Measurements from ENCODE around the gene TXNRD1. TPM values are rescaled to one million over a fixed set of nuclear protein-coding genes. Genes with fewer than 3 reads are reported as not detected.

Gene TXNRD1
- total RNA-seq, 2 donors from 2014 or later: 83.4 to 144 TPM

DNA sequence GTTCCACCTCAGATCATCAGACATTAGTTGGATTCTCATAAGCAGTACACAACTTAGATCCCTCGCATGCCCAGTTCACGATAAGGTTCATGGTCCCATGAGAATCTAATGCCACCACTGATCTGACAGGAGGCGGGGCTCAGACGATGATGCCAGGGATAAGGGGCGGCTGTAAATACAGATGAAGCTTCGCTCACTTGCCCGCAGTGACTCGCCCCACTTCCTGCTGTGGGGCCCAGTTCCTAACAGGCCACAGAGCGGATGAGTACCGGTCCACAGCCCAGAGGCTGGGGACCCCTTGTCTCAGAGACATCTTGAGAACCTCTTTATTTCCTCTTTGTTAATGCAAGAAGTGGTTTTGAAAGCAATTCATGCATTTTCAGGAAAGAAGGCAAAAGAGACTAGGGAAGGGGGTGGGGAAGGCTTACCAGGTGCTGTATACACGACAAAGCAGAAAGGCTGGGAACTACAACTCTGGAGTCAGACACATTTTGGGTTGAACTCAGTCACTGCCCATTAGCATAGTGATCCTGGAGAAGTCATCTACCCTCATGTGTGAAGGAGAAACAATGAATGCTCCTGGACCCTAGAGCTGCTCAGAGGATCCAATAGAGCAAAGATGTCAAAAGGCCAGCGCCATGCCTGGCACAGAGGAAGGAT lies 156.6 kb downstream of the TXNRD1 start:
- Mint-ChIP-seq H3K27ac (no peak overlapping the region), H3K36me3 (ENCODE audit: low read depth) (peaks cover 7% of the 10 kb centered on the region), H3K27me3 (ENCODE audit: insufficient read depth) (no peaks in the 10 kb centered on the region), H3K9me3 (peaks cover 19% of the 10 kb centered on the region), H3K4me1 (peaks cover 3% of the 10 kb centered on the region), H3K4me3 (no peak overlapping the region)
- TF ChIP-seq, protein P1, sequence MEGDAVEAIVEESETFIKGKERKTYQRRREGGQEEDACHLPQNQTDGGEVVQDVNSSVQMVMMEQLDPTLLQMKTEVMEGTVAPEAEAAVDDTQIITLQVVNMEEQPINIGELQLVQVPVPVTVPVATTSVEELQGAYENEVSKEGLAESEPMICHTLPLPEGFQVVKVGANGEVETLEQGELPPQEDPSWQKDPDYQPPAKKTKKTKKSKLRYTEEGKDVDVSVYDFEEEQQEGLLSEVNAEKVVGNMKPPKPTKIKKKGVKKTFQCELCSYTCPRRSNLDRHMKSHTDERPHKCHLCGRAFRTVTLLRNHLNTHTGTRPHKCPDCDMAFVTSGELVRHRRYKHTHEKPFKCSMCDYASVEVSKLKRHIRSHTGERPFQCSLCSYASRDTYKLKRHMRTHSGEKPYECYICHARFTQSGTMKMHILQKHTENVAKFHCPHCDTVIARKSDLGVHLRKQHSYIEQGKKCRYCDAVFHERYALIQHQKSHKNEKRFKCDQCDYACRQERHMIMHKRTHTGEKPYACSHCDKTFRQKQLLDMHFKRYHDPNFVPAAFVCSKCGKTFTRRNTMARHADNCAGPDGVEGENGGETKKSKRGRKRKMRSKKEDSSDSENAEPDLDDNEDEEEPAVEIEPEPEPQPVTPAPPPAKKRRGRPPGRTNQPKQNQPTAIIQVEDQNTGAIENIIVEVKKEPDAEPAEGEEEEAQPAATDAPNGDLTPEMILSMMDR (conservative IDR thresholded peaks at IDR 0.05): no peak
- H3K4me1 ChIP-seq (ENCODE audit: control insufficient read depth, insufficient read depth, low read length): no peaks in the 10 kb centered on the region
- H3K27me3 ChIP-seq (ENCODE audit: control insufficient read depth, insufficient read depth, low read length, poor library complexity, severe bottlenecking): no peaks in the 10 kb centered on the region
- no peak overlapping the region for H3K27ac ChIP-seq (ENCODE audit: low read depth, low read length)
- H3K4me3 ChIP-seq (ENCODE audit: low read length): no peak overlapping the region
- H3K36me3 ChIP-seq (ENCODE audit: control insufficient read depth, insufficient read depth, low read length): no peaks in the 10 kb centered on the region
- WGBS, 2 experiments (ENCODE audit: insufficient coverage in 1 of 2, insufficient read length in 1 of 2): 93 to 94% methylated on average over 10 to 12 of the region's 12 CpGs
- DNase-seq: peak; percentile 50
- no peak overlapping the region for H3K9ac ChIP-seq (ENCODE audit: extremely low read depth, low read length, poor library complexity, severe bottlenecking)
- peaks cover 13% of the 10 kb centered on the region for H3K9me3 ChIP-seq (ENCODE audit: control insufficient read depth, low read length)

DNA sequence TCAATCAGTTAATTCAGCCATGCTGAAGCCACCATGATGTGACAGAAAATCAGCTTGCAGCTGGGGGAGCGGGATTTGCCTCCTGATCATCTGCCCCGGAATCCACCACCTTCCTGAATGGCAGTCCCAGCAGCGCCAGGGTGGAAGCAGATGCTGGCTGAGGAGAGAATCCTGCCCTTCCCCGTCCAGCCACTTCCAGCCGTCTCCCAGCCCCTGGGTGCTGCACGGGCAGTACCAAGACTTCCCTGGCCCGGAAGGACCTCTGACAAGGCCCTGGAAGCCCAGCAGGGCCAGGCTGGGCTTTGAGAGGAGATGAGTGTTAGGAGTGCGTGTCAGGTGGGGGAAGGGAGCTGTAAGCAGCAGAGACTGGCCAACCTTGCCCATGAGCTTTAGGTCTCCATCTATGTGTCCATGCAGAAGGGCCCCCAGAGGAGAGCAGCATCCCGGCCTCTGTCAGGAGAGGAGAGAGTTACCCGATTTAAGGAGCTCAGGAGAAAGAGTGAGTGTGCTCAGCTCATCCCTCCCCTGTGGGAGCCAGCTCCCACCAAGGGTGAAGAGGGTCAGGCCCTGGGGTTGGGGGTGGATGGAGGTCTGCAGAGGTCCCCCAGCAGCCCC lies 157.2 kb downstream of the TXNRD1 start:
- no peaks in the 10 kb centered on the region for H3K27me3 ChIP-seq (ENCODE audit: control insufficient read depth, insufficient read depth, low read length, poor library complexity, severe bottlenecking)
- no peak overlapping the region for H3K27ac ChIP-seq (ENCODE audit: low read depth, low read length)
- TF ChIP-seq, protein P1 (conservative IDR thresholded peaks at IDR 0.05): no peak
- Mint-ChIP-seq H3K4me3 (no peak overlapping the region), H3K27me3 (ENCODE audit: insufficient read depth) (no peaks in the 10 kb centered on the region), H3K27ac (no peak overlapping the region), H3K9me3 (peaks cover 19% of the 10 kb centered on the region), H3K36me3 (ENCODE audit: low read depth) (peaks cover 7% of the 10 kb centered on the region), H3K4me1 (peaks cover 3% of the 10 kb centered on the region)
- H3K9me3 ChIP-seq (ENCODE audit: control insufficient read depth, low read length): peaks cover 13% of the 10 kb centered on the region
- WGBS, 2 experiments (ENCODE audit: insufficient coverage in 1 of 2, insufficient read length in 1 of 2): 90 to 100% methylated on average over 7 to 10 of the region's 10 CpGs
- no peaks in the 10 kb centered on the region for H3K4me1 ChIP-seq (ENCODE audit: control insufficient read depth, insufficient read depth, low read length)
- H3K9ac ChIP-seq (ENCODE audit: extremely low read depth, low read length, poor library complexity, severe bottlenecking): no peak overlapping the region
- peak; percentile 51 for DNase-seq
- H3K36me3 ChIP-seq (ENCODE audit: control insufficient read depth, insufficient read depth, low read length): no peaks in the 10 kb centered on the region
- H3K4me3 ChIP-seq (ENCODE audit: low read length): no peak overlapping the region

DNA sequence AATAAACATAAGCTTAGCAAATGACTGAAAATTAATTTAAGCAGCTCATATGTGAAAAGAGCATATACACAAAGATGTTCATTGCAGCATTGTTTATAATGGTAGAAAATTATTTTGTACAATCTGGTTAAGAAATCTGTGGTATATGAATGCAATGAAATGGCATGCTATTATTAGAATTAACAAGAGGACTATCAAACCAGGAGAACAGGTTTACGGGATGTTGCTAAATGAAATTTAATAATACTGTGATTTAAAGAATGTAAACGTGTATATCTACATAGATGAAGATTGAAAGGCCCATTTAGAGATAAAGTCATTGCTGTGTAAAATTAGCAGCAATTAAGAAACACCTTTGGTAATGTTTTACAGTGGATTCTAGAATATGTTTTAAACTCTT lies 158.5 kb downstream of the TXNRD1 start:
- no peaks in the 10 kb centered on the region for H3K36me3 ChIP-seq (ENCODE audit: control insufficient read depth, insufficient read depth, low read length)
- H3K4me1 Mint-ChIP-seq: peaks cover 3% of the 10 kb centered on the region
- H3K4me3 Mint-ChIP-seq: no peak overlapping the region
- TF ChIP-seq, protein P1 (conservative IDR thresholded peaks at IDR 0.05): no peak
- H3K27me3 ChIP-seq (ENCODE audit: control insufficient read depth, insufficient read depth, low read length, poor library complexity, severe bottlenecking): no peaks in the 10 kb centered on the region
- peaks cover 6% of the 10 kb centered on the region for H3K36me3 Mint-ChIP-seq (ENCODE audit: low read depth)
- no peaks in the 10 kb centered on the region for H3K4me1 ChIP-seq (ENCODE audit: control insufficient read depth, insufficient read depth, low read length)
- H3K9me3 ChIP-seq (ENCODE audit: control insufficient read depth, low read length): peaks cover 13% of the 10 kb centered on the region
- WGBS, 2 experiments (ENCODE audit: insufficient coverage in 1 of 2, insufficient read length in 1 of 2): 88 to 100% methylated on average over 2 of the region's 2 CpGs
- H3K4me3 ChIP-seq (ENCODE audit: low read length): no peak overlapping the region
- no peak overlapping the region for H3K27ac ChIP-seq (ENCODE audit: low read depth, low read length)
- no peak for DNase-seq
- H3K27ac Mint-ChIP-seq: no peak overlapping the region
- peaks cover 16% of the 10 kb centered on the region for H3K9me3 Mint-ChIP-seq
- peaks cover 2% of the 10 kb centered on the region for H3K27me3 Mint-ChIP-seq (ENCODE audit: insufficient read depth)
- H3K9ac ChIP-seq (ENCODE audit: extremely low read depth, low read length, poor library complexity, severe bottlenecking): no peak overlapping the region
